Epithelial cell of esophagus (primary cell): ENCODE measurements around the gene NLRC5.

ENCODE experiments used
- DNase-seq: peaks from one replicate; pipeline ENCODE4 v3.0.0; 2010; ENCODE audit warnings: low read depth
- H3K4me3 ChIP-seq: 2 replicates; pipeline ENCODE4 v1.5.1; 2011; ENCODE audit warnings: mild to moderate bottlenecking, low read length, control low read depth
- TF ChIP-seq, protein P1 (sequence below): IDR thresholded peaks from 2 replicates; pipeline ENCODE4 v1.5.1; 2011; ENCODE audit warnings: low read depth, mild to moderate bottlenecking, low read length, control low read depth, inconsistent platforms; ENCODE audit not compliant: insufficient read depth; ENCODE audit errors: missing control alignments

Gene NLRC5

GRCh38 chr16:56995136-56995805, 5.9 kb downstream of the NLRC5 start:
- no peak overlapping the region for H3K4me3 ChIP-seq
- TF ChIP-seq, protein P1, sequence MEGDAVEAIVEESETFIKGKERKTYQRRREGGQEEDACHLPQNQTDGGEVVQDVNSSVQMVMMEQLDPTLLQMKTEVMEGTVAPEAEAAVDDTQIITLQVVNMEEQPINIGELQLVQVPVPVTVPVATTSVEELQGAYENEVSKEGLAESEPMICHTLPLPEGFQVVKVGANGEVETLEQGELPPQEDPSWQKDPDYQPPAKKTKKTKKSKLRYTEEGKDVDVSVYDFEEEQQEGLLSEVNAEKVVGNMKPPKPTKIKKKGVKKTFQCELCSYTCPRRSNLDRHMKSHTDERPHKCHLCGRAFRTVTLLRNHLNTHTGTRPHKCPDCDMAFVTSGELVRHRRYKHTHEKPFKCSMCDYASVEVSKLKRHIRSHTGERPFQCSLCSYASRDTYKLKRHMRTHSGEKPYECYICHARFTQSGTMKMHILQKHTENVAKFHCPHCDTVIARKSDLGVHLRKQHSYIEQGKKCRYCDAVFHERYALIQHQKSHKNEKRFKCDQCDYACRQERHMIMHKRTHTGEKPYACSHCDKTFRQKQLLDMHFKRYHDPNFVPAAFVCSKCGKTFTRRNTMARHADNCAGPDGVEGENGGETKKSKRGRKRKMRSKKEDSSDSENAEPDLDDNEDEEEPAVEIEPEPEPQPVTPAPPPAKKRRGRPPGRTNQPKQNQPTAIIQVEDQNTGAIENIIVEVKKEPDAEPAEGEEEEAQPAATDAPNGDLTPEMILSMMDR = no peak
- no peak for DNase-seq

GRCh38 chr16:56997264-56997663, 7.9 kb downstream of the NLRC5 start:
- no peak overlapping the region for H3K4me3 ChIP-seq
- no peak for DNase-seq
- TF ChIP-seq, protein P1 = no peak

DNA sequence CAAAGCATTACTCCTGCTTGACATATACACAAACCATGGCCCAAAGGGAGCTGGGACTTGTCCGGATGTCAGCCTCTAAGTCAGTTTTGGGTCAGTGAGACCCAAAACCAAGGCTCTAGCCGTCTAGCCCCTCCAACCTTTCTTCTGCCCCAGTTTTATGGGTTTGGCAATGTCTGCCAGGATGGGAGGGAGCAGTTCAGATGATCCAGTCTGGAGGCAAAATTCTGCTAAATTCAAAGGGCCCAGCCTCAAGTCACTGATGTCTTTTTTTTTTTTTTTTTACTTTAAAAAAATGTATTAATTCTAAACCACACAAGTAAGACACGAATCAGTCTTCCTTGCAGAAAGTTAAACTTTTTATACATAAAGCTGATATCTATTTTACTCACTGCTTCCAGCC, 8.6 kb downstream of the NLRC5 start:
- H3K4me3 ChIP-seq = no peak overlapping the region
- no peak for DNase-seq
- TF ChIP-seq, protein P1 = no peak

DNA sequence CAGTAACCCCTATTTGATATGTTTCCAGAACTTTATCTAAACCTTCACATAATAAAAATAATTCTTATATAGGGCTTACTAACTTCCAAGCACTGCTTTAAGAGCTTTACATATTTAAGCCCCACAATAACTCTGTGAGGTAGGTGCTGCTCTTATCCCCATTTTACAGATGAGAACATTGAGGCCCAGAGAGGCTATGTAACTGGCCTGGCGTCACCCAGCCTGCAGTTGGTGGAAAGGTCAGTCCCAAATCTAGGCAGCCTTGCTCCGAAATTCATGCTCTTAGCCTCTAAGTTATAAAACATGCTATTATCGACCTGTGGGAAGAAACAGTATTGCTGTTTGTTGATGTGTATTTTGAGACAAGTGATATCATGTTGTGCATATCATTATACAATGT, 9.0 kb downstream of the NLRC5 start:
- TF ChIP-seq, protein P1 = no peak
- no peak for DNase-seq
- H3K4me3 ChIP-seq = no peak overlapping the region

DNA sequence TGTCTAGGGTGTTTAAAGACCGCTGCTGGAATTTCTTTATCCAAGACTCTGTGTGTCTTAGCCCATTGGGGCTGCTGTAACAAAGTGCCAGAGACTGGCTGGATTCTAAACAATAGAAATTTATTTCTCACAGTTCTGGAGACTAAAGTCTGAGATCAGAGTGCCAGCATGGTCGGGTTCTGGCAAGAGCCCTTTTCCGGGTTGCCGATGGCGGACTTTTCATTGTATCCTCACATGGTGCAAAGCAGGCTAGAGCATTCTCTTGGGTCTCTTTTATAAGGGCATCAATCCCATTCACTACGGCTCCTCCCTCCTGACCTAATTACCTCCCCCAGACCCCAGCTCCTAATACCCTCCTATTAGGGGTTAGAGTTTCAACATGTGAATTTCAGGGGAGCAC, 9.5 kb downstream of the NLRC5 start:
- no peak for DNase-seq
- TF ChIP-seq, protein P1 = no peak
- no peak overlapping the region for H3K4me3 ChIP-seq

- TF ChIP-seq, protein P1 = no peak
- no peak for DNase-seq
- H3K4me3 ChIP-seq = no peak overlapping the region
These were observed 10.3 kb downstream of the NLRC5 start for GRCh38 chr16:56999409-57000270.
